ENCODE results near the gene UBE2L3.

GRCh38 chr22:21567456-21568346, at the start of gene UBE2L3:
- TF ChIP-seq CHD1 (IDR thresholded peaks at IDR 0.05; ENCODE audit: low read depth, low read length) (no peak), ZNF274 (IDR thresholded peaks at IDR 0.05; ENCODE audit: borderline replicate concordance, extremely low read depth, low read length) (no peak), RAD21 (IDR thresholded peaks at IDR 0.05 in 1 of 2, conservative IDR thresholded peaks at IDR 0.05 in 1 of 2; ENCODE audit: low read depth in 2 of 2, low read length in 2 of 2) (no peak), TAF1 (IDR thresholded peaks at IDR 0.05; ENCODE audit: low read depth, low read length) (peak; percentile 98)
- TF ChIP-seq, protein P1, sequence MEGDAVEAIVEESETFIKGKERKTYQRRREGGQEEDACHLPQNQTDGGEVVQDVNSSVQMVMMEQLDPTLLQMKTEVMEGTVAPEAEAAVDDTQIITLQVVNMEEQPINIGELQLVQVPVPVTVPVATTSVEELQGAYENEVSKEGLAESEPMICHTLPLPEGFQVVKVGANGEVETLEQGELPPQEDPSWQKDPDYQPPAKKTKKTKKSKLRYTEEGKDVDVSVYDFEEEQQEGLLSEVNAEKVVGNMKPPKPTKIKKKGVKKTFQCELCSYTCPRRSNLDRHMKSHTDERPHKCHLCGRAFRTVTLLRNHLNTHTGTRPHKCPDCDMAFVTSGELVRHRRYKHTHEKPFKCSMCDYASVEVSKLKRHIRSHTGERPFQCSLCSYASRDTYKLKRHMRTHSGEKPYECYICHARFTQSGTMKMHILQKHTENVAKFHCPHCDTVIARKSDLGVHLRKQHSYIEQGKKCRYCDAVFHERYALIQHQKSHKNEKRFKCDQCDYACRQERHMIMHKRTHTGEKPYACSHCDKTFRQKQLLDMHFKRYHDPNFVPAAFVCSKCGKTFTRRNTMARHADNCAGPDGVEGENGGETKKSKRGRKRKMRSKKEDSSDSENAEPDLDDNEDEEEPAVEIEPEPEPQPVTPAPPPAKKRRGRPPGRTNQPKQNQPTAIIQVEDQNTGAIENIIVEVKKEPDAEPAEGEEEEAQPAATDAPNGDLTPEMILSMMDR (IDR thresholded peaks at IDR 0.05; ENCODE audit: control extremely low read depth in 1 of 3, insufficient read depth in 1 of 3, low read depth in 1 of 3, low read length in 3 of 3), result no peak
